AG08396 (cell line): ENCODE data around the gene NKRF.
A peak's percentile ranks its signal among the peaks of the same experiment; 100 is the strongest.

Experiments used
- DNase-seq: peaks from one replicate; pipeline ENCODE4 v3.0.0; 2012; ENCODE audit warnings: low spot score, mixed read lengths

The NKRF gene

DNA sequence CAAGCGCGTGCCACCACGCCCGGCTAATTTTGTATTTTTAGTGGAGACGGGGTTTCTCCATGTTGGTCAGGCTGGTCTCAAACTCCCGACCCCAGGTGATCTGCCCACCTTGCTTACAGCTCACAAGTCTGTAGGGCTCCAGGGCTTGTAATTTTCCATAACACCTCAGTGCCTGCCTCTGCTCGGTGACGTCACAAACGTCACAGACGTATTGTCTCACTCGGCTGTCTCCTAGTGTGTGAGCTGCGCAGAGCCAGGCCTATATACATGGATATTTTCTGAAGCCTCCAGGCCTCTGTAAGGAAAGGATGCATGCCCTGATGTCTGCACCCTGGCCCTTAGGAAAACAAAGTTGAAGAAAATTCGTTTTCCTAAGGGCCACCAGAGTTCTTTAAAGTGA is 8.6 kb upstream of the NKRF start:
- DNase-seq, result no peak

DNA sequence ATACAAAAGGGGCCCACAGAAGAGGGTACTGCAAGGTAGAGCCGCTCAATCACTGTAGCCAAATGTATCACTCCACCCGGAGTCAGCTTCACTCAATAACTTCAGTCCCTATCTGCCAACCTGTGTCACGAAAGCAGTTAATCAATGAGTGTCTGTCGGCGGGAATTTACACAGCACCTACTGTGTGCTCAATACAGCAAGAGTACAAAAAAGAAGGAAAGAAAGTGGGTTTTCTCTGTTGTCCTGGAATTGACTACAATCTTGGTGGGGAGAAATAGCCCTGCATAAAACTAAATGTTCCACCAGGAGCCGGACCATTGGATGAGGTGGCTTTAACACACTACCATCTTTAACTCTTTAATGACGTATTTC is 780 bp upstream of the NKRF start:
- DNase-seq, result no peak

DNA sequence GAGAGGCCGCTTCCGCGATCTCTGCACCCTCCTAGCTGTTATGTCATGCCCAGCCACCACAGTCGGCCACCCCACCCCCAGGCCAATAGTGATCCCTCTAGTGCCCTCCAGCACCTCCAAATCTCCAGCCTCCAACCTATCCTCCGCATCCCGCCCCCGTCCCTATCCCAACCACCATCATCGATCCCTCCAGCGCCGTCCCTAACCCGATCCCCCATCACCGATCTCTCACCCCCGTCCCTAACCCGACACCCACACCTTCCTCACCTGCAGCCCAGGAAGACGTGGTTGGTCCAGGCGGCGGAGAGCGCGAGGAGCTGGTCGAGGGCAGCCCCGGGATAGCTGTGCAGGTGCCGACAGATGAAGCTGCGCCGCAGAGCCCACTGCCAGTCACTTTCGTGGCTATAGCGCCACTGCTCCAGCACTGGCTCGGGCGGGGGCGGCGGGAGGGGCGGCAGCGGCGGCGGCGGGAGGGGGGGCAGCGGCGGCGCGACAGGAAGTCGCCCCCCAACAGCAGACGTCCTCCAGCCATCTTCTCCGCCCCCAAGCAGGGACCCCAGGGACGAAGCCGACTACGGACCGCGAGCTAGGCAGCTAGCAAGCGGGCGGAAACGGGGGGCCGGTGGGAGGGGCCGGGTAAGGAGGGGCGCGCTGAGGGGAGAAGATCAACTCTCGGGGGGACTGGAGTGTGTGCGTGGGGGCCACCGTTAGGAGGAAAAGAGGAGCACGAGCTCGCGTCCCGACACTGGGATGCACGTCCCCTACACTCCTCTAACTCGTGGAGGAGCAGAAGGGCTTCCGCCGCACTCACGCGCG is 552 bp downstream of the NKRF start:
- peak; percentile 30 for DNase-seq

DNA sequence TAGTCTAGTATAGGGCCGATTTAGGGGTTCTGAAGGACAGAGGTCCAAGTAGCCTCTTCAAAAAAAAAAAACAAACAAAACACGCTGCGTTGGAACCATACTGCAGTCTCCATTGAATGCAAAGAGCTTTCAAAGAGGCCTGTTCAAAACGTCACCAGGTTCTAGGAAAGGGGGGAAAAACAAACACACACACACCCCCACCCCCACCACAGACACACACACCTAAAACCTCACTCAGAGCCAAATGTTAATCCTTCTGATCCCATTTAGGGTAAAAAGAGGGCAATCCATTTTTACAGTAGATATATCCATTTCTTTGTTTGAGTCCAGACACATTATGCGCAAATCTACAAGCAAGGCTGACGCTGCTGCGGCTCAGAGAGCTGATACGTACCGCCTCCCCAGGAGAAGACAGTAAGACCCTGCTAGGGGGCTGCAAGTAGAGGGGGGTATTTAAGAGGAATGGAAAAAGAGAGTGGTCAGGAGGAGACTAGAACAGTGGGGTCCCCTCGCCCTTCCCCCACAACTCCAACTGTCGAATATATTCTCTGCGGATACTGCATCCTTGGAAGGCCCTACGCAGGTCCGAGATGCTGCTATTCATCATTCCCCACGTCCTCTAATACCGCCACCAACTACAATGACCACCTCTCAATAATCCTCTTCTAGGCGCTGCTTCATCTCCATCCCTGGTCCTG is 1.3 kb downstream of the NKRF start:
- DNase-seq, result no peak

DNA sequence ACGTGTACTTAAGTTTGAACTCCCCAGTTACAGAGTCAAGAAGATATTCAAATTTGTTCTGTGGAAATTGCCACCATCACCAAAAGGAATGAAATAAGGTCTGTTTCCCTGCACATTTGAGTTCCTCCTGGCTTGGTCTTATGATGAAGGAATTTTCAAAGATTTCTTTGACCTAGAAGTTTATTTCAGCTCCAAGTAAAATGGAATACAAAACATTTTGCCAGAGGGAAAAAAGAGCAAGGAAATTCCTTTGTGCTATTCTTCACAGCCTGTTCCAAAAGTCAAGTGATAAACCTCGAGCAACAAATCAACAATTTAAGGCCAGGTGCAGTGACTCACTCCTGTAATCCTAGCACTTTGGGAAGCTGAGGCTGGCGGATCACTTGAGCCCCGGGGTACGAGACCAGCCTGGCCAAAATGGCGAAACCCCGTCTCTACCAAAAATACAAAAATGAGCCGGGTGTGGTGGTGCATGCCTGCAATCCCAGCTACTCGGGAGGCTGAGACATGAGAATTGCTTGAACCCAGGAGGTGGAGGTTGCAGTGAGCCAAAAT is 3.4 kb downstream of the NKRF start:
- DNase-seq, result no peak

DNA sequence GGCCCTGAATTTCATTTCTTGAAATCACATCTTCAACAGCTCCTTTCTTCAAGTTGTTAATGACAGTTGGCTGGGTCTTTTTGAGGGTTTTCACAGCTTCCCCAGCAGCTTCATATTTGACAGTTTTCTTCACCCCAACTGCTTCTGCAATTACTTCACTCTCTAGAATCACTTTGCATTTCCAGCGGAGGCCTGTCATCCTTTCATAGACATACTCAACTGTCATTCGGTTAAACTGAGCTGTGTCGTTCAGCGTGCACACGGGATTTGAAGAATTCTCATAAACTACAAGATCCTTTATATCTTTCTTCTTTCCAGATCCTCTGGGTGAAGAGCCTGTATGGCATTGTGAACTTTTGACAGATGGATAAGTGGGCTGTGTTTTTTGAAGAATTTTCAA is 16.4 kb downstream of the NKRF start:
- no peak for DNase-seq

DNA sequence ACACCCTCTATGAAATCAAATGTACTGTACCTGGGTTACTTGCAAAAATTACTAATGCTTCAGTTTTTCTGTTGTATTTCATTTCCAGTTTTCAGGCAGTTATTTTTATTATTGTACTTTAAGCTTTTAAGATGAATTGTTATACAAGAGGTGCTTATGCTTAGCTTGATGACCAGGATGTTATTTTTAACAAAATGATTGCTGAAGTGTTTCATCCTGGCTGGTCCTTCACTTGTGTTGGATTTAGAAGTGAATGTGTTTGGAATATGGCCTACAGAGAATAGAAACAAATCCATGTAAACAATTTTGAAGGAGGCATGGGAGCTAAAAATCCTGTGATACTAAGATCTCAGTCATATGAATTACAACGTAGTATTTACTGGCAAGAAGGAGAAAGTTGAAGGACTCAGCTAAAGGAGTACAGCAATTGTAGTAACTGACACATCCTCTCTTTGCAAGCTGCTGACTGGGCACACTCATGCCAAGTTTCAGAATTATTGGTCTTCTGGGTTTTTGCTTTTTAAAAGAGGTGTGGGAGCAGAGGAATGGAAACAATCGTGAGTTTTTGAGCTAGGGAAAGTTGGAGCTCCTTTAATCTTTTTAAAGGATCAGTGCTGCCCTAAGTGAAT is 22.7 kb downstream of the NKRF start:
- no peak for DNase-seq

DNA sequence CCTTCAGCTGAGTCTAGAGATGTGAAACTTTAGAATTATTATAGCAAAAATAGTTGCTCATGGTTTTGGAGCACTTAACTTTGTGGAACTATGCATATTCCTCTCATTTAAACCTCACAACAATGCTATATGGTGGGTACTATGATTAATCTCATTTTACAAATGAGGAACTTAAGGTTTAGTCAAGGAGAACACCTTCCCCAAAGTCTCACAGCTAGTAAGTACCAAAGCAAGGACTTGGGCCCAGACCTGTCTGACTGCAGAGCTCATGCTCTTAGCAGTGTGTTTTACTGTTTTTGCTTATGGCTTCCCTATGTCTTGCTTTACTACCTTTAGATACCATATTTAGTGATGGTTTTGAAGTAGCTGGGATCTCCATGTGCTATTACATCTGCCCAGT is 26.8 kb downstream of the NKRF start:
- no peak for DNase-seq

DNA sequence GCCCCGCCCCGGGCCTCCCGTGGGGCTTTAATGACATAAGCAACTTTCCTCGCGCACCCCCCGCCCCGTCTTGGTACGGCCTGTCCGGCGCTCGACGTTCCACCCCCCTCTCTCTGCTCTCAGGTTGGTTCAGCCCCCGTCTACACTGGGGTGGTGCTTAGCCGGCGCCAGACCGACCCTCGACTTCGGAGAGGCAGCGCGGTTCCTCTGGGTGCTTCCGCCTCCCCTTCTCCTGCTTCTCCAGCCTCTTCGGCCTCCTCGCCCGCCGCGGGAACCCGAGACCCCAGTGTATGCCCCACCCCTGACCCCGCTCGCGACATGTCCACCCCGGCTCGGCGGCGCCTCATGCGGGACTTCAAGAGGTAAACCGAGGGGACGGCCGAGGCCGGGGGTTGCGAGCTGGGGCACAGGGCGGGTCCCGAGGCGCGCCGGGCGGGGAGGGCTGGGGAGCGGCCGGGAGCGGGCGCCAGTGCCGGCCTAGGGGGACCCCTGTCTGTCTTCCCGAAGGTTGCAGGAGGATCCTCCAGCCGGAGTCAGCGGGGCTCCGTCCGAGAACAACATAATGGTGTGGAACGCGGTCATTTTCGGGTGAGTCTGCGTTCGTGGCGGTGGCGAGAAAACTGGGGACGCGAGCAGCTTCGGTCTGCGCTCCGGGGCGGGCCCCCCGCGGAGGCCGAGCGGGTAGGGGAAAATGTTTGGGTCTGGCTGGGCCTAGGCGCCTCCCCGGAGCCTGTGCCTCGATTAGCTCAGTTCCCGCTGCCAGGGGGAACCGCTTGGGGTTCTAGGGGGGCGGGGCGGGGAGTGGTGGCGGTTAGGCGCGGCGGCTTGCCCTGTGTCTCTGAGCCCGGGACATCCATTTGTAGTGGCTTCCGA is 31.6 kb downstream of the NKRF start, which contains the start of gene UBE2A:
UBE2A (plus strand) TSS at position 170 of the 873 bp plus-strand sequence; CDS start at position 319, 149 bp downstream.
- peak; percentile 91 for DNase-seq

DNA sequence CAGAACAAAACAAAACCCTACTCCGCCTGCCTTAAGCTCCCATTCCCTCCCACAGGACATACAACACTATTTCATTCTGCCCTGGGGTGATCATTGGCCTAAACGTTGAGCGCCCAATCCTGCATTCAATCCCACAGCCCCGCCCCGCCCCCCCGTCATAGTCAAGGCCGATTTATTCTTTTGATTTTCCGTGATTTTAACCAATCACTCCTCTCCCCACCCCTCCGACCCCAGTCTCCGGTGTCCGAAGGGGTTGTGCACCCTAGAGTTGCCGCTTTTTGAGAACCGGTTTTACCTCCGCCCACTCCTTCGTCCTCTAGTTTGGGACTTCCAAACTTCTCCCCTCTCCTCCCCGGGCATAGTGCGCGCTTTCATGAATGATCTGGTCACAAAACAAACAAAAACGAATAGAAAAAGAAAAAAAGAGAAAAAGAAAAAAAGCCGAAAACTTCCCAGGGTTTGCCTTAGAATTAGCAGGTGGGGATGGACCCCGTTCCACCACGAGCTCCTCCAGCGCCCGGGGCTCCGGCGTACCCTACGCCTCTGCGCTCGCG is 32.3 kb downstream of the NKRF start:
- DNase-seq, result peak; percentile 56

DNA sequence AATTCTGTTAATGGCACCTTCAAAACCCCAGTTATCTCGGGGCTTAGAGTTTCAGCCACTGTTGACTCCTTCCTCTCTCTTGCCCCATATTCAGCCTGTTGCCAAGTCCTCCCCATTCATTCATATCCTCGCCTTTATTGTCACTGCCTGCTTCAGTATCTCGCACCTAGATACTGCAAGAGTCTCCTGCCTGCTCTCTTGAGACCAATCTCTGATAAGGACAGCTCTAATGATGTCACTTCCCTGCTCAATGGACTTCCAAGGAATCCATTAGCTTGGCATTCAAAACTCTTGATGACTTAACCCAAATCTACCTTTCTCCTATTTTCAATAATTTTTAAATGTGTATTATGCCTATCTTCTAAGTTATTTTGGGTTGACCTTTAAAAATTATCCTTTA is 33.0 kb downstream of the NKRF start:
- no peak for DNase-seq

DNA sequence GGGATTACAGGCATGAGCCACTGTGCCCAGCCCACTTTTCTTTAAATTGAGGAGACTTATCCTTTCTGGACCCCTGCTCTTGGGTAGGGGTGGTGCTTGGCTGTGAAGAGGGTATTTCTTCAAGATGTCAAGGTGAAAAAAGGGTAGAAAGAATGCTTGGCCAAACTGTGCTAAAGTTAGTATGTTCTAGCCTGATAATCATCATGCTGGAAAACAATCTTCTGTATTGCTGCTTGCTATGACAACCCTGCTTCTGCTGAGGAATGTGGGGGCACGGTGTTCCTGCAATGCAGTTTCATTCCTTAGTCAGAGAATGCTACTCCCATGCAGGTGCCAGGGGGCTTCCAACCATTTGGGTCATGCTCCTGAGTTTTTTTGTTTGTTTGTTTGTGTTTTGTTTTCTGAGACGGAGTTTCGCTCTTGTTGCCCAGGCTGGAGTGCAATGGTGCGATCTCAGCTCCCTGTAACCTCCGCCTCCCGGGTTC is 35.8 kb downstream of the NKRF start:
- no peak for DNase-seq

DNA sequence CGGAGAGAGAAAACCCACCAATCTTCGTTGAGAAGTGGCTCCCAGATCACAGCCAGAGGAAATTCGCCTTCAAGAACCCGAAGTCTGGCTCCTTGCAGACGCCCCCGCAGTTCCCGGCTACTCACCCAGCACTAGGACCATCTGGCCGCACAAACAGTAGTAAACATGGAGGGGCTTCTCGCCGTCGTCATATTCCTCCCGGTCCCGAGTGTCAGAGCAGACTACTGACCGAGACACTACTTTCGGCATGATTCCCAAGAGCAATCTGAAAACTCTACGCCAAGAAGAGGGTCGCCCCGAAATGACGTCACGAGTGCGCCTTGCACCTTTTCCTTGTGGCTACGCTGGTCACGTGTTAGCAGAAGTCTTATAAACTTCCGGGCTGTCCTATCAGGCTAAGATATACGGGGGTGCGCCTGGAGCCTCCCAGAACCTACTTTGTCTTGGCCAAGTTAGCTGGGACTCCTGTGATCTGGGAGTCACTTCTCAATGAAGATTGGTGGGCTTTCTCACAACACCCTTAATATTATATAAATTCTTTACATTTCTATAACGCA is 41.0 kb downstream of the NKRF start, which contains the start of gene STEEP1:
STEEP1 (minus strand) TSS at position 303 of the 557 bp plus-strand sequence; CDS start at position 249, 54 bp downstream.
- DNase-seq, result peak; percentile 85

DNA sequence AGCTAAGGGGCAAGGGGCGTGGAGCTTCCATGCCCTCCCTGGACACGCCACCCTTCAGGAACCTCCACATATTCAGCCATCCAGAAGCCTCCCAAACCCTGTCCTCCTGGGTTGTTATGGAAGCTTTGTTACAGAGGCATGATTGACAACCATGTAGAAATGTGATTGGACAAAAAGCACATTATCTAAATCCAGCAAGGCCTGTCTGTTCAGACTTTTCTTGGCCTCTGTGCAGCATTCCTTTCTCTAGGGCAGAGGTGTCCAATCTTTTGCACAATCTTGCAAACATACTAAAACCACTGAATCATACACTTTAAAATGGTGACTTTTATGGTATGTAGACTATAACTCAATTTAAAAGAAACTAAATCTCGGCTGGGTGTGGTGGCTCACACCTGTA is 53.7 kb downstream of the NKRF start:
- DNase-seq, result no peak

DNA sequence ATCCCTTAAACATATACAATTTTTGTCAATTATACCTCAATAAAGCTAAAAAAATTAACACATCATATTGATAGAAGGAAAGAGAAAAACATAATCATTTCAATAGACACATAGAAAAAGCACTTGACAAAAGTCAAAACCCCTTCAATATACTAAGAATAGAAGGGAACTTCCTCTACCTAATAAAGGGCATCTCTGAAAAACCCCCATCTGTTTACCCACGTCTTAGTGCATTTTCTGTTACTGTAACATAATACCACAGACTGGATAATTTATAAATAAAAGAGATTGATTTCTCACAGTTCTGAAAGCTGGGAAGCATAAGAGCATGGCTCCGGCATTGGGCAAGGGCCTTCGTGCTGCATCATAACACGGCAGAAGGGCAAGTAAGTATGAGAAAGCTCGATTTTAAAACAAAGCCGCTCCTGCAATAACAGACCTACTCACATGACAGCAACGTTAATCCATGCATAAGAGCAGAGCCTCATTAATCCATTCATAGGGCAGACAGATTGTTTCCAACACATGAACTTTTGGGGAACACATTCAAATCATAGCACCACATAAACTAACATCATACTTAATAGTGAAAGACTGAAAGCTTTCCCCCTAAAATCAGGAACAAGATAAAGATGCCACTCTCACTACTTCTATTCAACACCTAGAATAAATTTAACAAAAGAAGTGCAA is 56.8 kb downstream of the NKRF start:
- DNase-seq, result no peak

DNA sequence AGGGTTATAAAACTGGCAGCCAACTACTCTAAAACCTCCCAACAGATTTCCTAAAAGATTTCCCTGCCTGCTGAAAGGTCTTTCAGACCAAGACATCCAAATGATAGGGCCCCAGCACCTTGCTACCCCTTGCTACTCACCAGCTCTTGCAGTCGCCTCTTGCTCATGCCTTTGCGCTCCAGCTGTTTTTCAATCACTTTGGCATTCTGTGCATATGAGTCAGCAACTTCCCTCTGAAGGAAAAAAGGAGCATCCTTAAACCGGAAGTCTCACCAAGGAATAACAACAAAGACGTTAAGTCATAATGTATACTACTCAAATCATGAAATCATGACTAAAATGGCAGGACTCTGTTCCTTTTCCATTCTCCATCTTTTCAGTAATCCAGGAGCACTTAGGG is 65.0 kb downstream of the NKRF start:
- DNase-seq, result peak; percentile 17

DNA sequence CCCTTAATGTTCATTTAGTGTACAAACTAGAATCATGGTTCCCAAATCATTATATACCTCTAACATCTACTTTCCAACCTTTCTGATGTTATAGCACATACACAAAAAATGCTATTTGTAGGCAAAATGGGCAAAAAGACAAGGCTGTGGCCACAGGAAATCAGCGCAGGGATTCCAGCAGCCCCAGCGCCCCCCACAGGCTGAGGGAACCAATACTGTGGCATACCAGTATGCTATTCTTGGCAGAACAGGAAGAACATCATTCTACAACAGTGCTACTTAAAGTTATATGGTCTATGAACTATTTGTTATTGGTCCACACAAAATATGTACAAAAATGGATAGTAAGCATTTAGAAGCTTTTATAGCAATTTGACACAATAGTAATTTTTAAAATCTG is 66.4 kb downstream of the NKRF start:
- DNase-seq, result no peak
